IMR-90 (cell line): ENCODE measurements around the gene UEVLD. TPM values are rescaled to one million over a fixed set of nuclear protein-coding genes. Genes with fewer than 3 reads are reported as not detected.

ENCODE experiments used
- ATAC-seq: fragments of 200-7000 bp; cut with Tn5 transposase; 2 replicates; pipeline ENCODE4 v1.9.1; 2020; ENCODE audit warnings: low read depth, mild to moderate bottlenecking, moderate library complexity
- BruUV-seq: library from RNA; stranded (reverse); fragments of 400-500 nt; replicated peaks from 2 replicates; lab custom pipeline; 2021; lab: Mats Ljungman, UMichigan
- CTCF ChIA-PET: fragments of 300-600 bp; formaldehyde crosslinking; extraction: SDS; loops from one replicate; lab custom pipeline; 2021; ENCODE audit warnings: antibody characterized with exemption; lab: Yijun Ruan, JAX
- POLR2A ChIA-PET: fragments of 300-600 bp; sonication (Branson Sonifier 250); formaldehyde crosslinking; loops from one replicate; lab custom pipeline; 2022; ENCODE audit warnings: antibody characterized with exemption; ENCODE audit not compliant: unreplicated experiment; lab: Charles Lee
- DNase-seq: peaks from one replicate; pipeline ENCODE4 v3.0.0; 2013
- H2AFZ ChIP-seq: replicated peaks from 2 replicates; pipeline ENCODE3; 2013; ENCODE audit warnings: low read length, mild to moderate bottlenecking; ENCODE audit not compliant: poor library complexity
- H2AK5ac ChIP-seq: 2 replicates; pipeline ENCODE4 v1.6.1; 2013; ENCODE audit warnings: low read depth, low read length, inconsistent platforms
- H2AK9ac ChIP-seq: replicated peaks from 2 replicates; pipeline ENCODE3; 2013; ENCODE audit warnings: mild to moderate bottlenecking, low read depth, low read length, moderate library complexity; ENCODE audit not compliant: poor library complexity
- H2BK120ac ChIP-seq: 2 replicates; pipeline ENCODE4 v1.6.1; 2013; ENCODE audit warnings: low read depth, low read length, inconsistent platforms
- H2BK15ac ChIP-seq: 3 replicates; pipeline ENCODE4 v1.6.1; 2013; ENCODE audit warnings: low read depth, low read length, inconsistent platforms
- H2BK20ac ChIP-seq: 2 replicates; pipeline ENCODE4 v1.6.1; 2013; ENCODE audit warnings: low read depth, mild to moderate bottlenecking, inconsistent platforms, low read length, moderate library complexity
- H2BK5ac ChIP-seq: 2 replicates; pipeline ENCODE4 v1.6.1; 2013; ENCODE audit warnings: mild to moderate bottlenecking, low read depth, low read length, inconsistent platforms; ENCODE audit not compliant: poor library complexity, severe bottlenecking
- H3K14ac ChIP-seq: replicated peaks from 2 replicates; pipeline ENCODE4 v1.6.1; 2013; ENCODE audit warnings: low read depth, low read length, inconsistent platforms
- H3K18ac ChIP-seq: 2 replicates; pipeline ENCODE4 v1.6.1; 2013; ENCODE audit warnings: low read depth, low read length, control low read depth
- H3K23ac ChIP-seq: 2 replicates; pipeline ENCODE4 v1.6.1; 2013; ENCODE audit warnings: low read depth, low read length, inconsistent platforms
- H3K27ac ChIP-seq: 2 replicates; pipeline ENCODE4 v1.5.1; 2013; ENCODE audit warnings: mild to moderate bottlenecking, control low read depth, low read length; ENCODE audit not compliant: insufficient read depth
- H3K27me3 ChIP-seq: 2 replicates; pipeline ENCODE4 v1.6.1; 2013; ENCODE audit warnings: low read length; ENCODE audit not compliant: control insufficient read depth, insufficient read depth
- H3K36me3 ChIP-seq: 2 replicates; pipeline ENCODE4 v1.6.1; 2013; ENCODE audit warnings: low read length, mixed read lengths; ENCODE audit not compliant: control insufficient read depth, insufficient read depth
- H3K4ac ChIP-seq: 2 replicates; pipeline ENCODE4 v1.6.1; 2013; ENCODE audit warnings: low read depth, low read length, inconsistent platforms
- H3K4me1 ChIP-seq: 2 replicates; pipeline ENCODE4 v1.6.1; 2013; ENCODE audit warnings: low read length, mixed read lengths; ENCODE audit not compliant: control insufficient read depth, insufficient read depth
- H3K4me2 ChIP-seq: 2 replicates; pipeline ENCODE4 v1.6.1; 2013; ENCODE audit warnings: low read depth, mild to moderate bottlenecking, control low read depth, low read length, moderate library complexity
- H3K4me3 ChIP-seq: 2 replicates; pipeline ENCODE4 v1.5.1; 2013; ENCODE audit warnings: low read depth, mild to moderate bottlenecking, control low read depth, low read length, moderate library complexity; ENCODE audit not compliant: insufficient read depth
- H3K56ac ChIP-seq: 2 replicates; pipeline ENCODE4 v1.6.1; 2013; ENCODE audit warnings: low read length, inconsistent platforms; ENCODE audit not compliant: insufficient read depth; ENCODE audit errors: extremely low read depth
- H3K79me1 ChIP-seq, 2 experiments: 2 replicates each; pipeline ENCODE4 v1.6.1; 2013; ENCODE audit warnings: low read length in 2 of 2, inconsistent platforms in 1 of 2, low read depth in 1 of 2
- H3K9ac ChIP-seq: 2 replicates; pipeline ENCODE4 v1.6.1; 2013; ENCODE audit warnings: low read depth, low read length, control low read depth
- H3K9me1 ChIP-seq: 2 replicates; pipeline ENCODE4 v1.6.1; 2013; ENCODE audit warnings: low read length, inconsistent platforms; ENCODE audit not compliant: insufficient read depth
- H3K9me3 ChIP-seq: 2 replicates; pipeline ENCODE4 v1.6.1; 2013; ENCODE audit warnings: low read length; ENCODE audit not compliant: control insufficient read depth, insufficient read depth
- H4K20me1 ChIP-seq: 2 replicates; pipeline ENCODE4 v1.6.1; 2013; ENCODE audit warnings: low read length, inconsistent platforms; ENCODE audit not compliant: insufficient read depth
- H4K5ac ChIP-seq: 2 replicates; pipeline ENCODE4 v1.6.1; 2013; ENCODE audit warnings: mild to moderate bottlenecking, low read depth, low read length, control low read depth
- H4K8ac ChIP-seq, 2 experiments: 2 replicates each; pipeline ENCODE4 v1.6.1; 2013; ENCODE audit warnings: low read depth in 2 of 2, low read length in 2 of 2, control low read depth in 1 of 2, inconsistent platforms in 1 of 2
- H4K91ac ChIP-seq: 2 replicates; pipeline ENCODE4 v1.6.1; 2013; ENCODE audit warnings: low read depth, low read length, inconsistent platforms; ENCODE audit not compliant: insufficient read depth
- CEBPB ChIP-seq: IDR thresholded peaks from 2 replicates; pipeline ENCODE4 v1.6.1; 2012; ENCODE audit warnings: low read depth, low read length, improper control_type of control experiment
- CHD1 ChIP-seq: IDR thresholded peaks from 2 replicates; pipeline ENCODE4 v1.6.1; 2012; ENCODE audit warnings: low read depth, low read length, improper control_type of control experiment
- MAFK ChIP-seq: IDR thresholded peaks from 2 replicates; pipeline ENCODE4 v1.6.1; 2012; ENCODE audit warnings: low read depth, low read length, improper control_type of control experiment
- MAZ ChIP-seq: IDR thresholded peaks from 2 replicates; pipeline ENCODE4 v1.6.1; 2012; ENCODE audit warnings: low read depth, mild to moderate bottlenecking, low read length, improper control_type of control experiment, moderate library complexity, borderline replicate concordance
- MXI1 ChIP-seq: IDR thresholded peaks from 2 replicates; pipeline ENCODE4 v1.6.1; 2012; ENCODE audit warnings: low read depth, mild to moderate bottlenecking, low read length, moderate library complexity, borderline replicate concordance
- POLR2A ChIP-seq: IDR thresholded peaks from 2 replicates; pipeline ENCODE4 v1.6.1; 2012; ENCODE audit warnings: mild to moderate bottlenecking, low read depth, low read length
- RCOR1 ChIP-seq: IDR thresholded peaks from 2 replicates; pipeline ENCODE4 v1.6.1; 2012; ENCODE audit warnings: mild to moderate bottlenecking, low read length, improper control_type of control experiment; ENCODE audit not compliant: insufficient replicate concordance
- RFX5 ChIP-seq: IDR thresholded peaks from 2 replicates; pipeline ENCODE4 v1.8.0; 2012; ENCODE audit warnings: low read depth, mild to moderate bottlenecking, low read length, moderate library complexity
- SMC3 ChIP-seq: fragments of 150-350 bp; IDR thresholded peaks from 2 replicates; pipeline ENCODE4 v1.6.1; 2016; ENCODE audit warnings: low read depth, mild to moderate bottlenecking, antibody characterized with exemption, low read length, moderate library complexity
- WGBS, 2 experiments: methylation state at CpG; one replicate each; pipeline versions ENCODE4 v1.1.5 to v1.1.7; 2013; ENCODE audit warnings: missing lambda C conversion rate in 2 of 2; ENCODE audit not compliant: insufficient read length in 1 of 2; ENCODE audit errors: extremely low coverage in 2 of 2; 5-methylcytosine and 5-hydroxymethylcytosine counted together
- dilution Hi-C: fragments of 300-500 bp; cut with HindIII; formaldehyde crosslinking; loops from one replicate; pipeline ENCODE4 v1.14.3; 2018; ENCODE audit warnings: low sequenced_read_pairs; ENCODE audit not compliant: unreplicated experiment
- in situ Hi-C: fragments of 300-500 bp; cut with MboI; formaldehyde crosslinking; loops from 3 replicates; pipeline ENCODE4 v1.14.3; 2019; ENCODE audit warnings: low sequenced_read_pairs, inconsistent platforms, mixed read lengths
- intact Hi-C: fragments of 100-400 bp; cut with micrococcal nuclease; formaldehyde crosslinking; loops from 2 replicates; pipeline ENCODE4 v1.10.0; 2022
- polyA plus RNA-seq, 3 experiments: library from polyadenylated mRNA; depleted of rRNA; stranded (reverse); fragments of >200 nt; gene quantifications; 2 replicates each; pipeline ENCODE4 v1.2.3, GENCODE V29; 2012; ENCODE audit warnings: low replicate concordance in 1 of 3
- total RNA-seq: library from RNA; depleted of rRNA; stranded (reverse); fragments of >200 nt; gene quantifications from 2 replicates; pipeline ENCODE4 v1.2.3, GENCODE V29; 2012

Gene UEVLD
- total and polyA plus RNA-seq, 2 of the 4 experiments (the other 2 are of a cell fraction): 13.8 to 29.2 TPM

DNA sequence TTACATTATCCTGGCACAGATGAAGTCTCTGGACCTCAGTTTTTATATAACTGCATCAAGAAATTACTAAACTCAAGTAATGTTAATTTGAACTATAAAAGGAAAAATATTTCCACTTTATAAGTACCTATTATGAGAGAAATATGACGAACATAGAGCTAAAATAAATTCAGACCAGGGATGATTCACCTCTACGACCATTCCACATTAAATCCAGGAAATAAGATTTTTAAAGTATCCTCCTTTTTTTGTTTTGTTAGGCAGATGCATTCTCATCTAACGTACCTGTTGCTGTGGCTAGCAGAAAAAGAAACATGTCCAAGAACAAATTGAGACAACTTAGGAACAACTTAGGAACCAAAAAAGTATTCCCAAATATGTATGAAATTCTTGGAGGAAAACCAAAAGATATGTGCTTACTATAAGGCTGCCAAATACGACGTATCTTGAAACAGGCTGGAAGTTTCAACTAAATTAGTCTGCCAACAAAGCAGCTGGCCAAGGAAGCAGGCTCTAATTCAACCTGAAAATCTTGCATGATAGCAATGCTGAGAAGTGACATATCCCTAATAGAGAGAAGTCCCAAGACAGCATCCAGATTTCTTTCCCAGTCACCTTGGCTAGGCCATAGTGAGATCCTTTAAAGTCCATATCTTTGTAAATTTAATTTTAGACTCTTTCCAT lies 29.9 kb upstream of the UEVLD start:
- peak overlapping the region; percentile 75 for H2BK5ac ChIP-seq
- peaks cover 19% of the 10 kb centered on the region for H3K36me3 ChIP-seq
- BruUV-seq: no TSS peak
- H4K8ac ChIP-seq: no peak overlapping the region
- H3K4ac ChIP-seq: no peak overlapping the region
- peaks cover 22 to 70% of the 10 kb centered on the region in 2 experiments for H3K79me1 ChIP-seq
- H2BK20ac ChIP-seq: no peak overlapping the region
- dilution Hi-C loops: no loop called here
- H4K20me1 ChIP-seq: peaks cover 59% of the 10 kb centered on the region
- 0% methylated on average over 1 of the region's 5 CpGs; no CpG with 5 or more reads in 1 of the 2 experiments for WGBS, 2 experiments
- no peak overlapping the region for H2AK5ac ChIP-seq
- H3K14ac ChIP-seq: no peak overlapping the region
- ChIA-PET POLR2A (no interaction called here), CTCF (interaction anchor here (0.8 kb wide), 2 partner anchors 15 to 146 kb away, joined by 3 read pairs; no protein-coding TSS in a partner anchor)
- no peak overlapping the region for H3K56ac ChIP-seq
- peak overlapping the region; percentile 97 for H3K4me2 ChIP-seq
- H3K9me3 ChIP-seq: no peaks in the 10 kb centered on the region
- H3K18ac ChIP-seq: no peak overlapping the region; the same call in 1 of the 2 replicates
- intact Hi-C loops: loop anchor here (2.0 kb wide), 1 partner anchor 16 kb away; the partner anchor contains the start of gene SPTY2D1
- no peak overlapping the region for H2AFZ ChIP-seq
- no peak overlapping the region for H2BK15ac ChIP-seq
- H3K9ac ChIP-seq: no peak overlapping the region
- H3K4me1 ChIP-seq: peaks cover 7% of the 10 kb centered on the region
- peak overlapping the region; percentile 0; the same call in 1 of the 2 replicates for H3K23ac ChIP-seq
- ATAC-seq (peak; percentile 58), DNase-seq (peak; percentile 73)
- no peak overlapping the region for H2AK9ac ChIP-seq
- TF ChIP-seq CHD1: no peak
- no peak for TF ChIP-seq MAFK
- no peak for TF ChIP-seq CEBPB
- TF ChIP-seq MAZ: no peak
- no peak for TF ChIP-seq RCOR1
- TF ChIP-seq SMC3: no peak
- no peak for TF ChIP-seq RFX5
- TF ChIP-seq POLR2A: no peak
- no peak for TF ChIP-seq MXI1
- H2BK120ac ChIP-seq: no peak overlapping the region
- peak overlapping the region; percentile 54; the same call in 1 of the 2 replicates for H4K5ac ChIP-seq
- H3K27ac ChIP-seq: no peak overlapping the region
- in situ Hi-C loops: no loop called here
- H3K4me3 ChIP-seq: peak overlapping the region; percentile 16; the same call in 1 of the 2 replicates
- no peaks in the 10 kb centered on the region for H3K27me3 ChIP-seq
- H3K9me1 ChIP-seq: peaks cover 9% of the 10 kb centered on the region; the same call in 1 of the 2 replicates
- H4K91ac ChIP-seq: no peak overlapping the region
